CD8-positive, alpha-beta memory T cell (primary cell): Measurements from ENCODE around the gene GRK6. TPM values are rescaled to one million over a fixed set of nuclear protein-coding genes. Genes with fewer than 3 reads are reported as not detected.

Experiments used
- CTCF ChIA-PET: fragments of 350-600 bp; sonication (Branson Sonifier 250); formaldehyde crosslinking; loops from one replicate; lab custom pipeline; 2021; ENCODE audit warnings: antibody characterized with exemption; lab: Charles Lee
- POLR2A ChIA-PET: fragments of 350-600 bp; sonication (Branson Sonifier 250); formaldehyde crosslinking; loops from one replicate; lab custom pipeline; 2021; ENCODE audit warnings: antibody characterized with exemption; lab: Charles Lee
- DNase-seq, 5 donors: peaks; one replicate each; pipeline versions ENCODE4 v3.0.0 to v3.0.0-alpha.2; 2020 to 2022; ENCODE audit warnings: mixed read lengths in 1 of 5
- H3K27ac ChIP-seq: one replicate; pipeline ENCODE4 v1.7.0; 2013; ENCODE audit warnings: low read depth, mild to moderate bottlenecking, low read length, moderate library complexity
- H3K27me3 ChIP-seq: 2 replicates; pipeline ENCODE4 v1.7.0; 2013; ENCODE audit warnings: low read length, mild to moderate bottlenecking; ENCODE audit not compliant: insufficient read depth, poor library complexity, severe bottlenecking
- H3K36me3 ChIP-seq: 2 replicates; pipeline ENCODE4 v1.7.0; 2013; ENCODE audit warnings: mild to moderate bottlenecking, low read length, moderate library complexity; ENCODE audit not compliant: insufficient read depth
- H3K4me1 ChIP-seq: 2 replicates; pipeline ENCODE4 v1.7.0; 2013; ENCODE audit warnings: mild to moderate bottlenecking, low read length, moderate library complexity; ENCODE audit not compliant: insufficient read depth
- H3K4me3 ChIP-seq: 2 replicates; pipeline ENCODE4 v1.7.0; 2013; ENCODE audit warnings: mild to moderate bottlenecking, low read length
- H3K9me3 ChIP-seq: 2 replicates; pipeline ENCODE4 v1.7.0; 2013; ENCODE audit warnings: mild to moderate bottlenecking, low read length
- H3K27ac Mint-ChIP-seq, 8 donors: one replicate each; pipeline ENCODE4 v1.8.0; 2020 to 2021; ENCODE audit warnings: mixed read lengths in 8 of 8, mild to moderate bottlenecking in 6 of 8, inconsistent platforms in 3 of 8, moderate library complexity in 3 of 8
- H3K27me3 Mint-ChIP-seq, 2 donors: one replicate each; pipeline ENCODE4 v1.8.0; 2020 to 2021; ENCODE audit warnings: mixed read lengths in 2 of 2, mild to moderate bottlenecking in 1 of 2, moderate library complexity in 1 of 2
- H3K36me3 Mint-ChIP-seq, 3 donors: one replicate each; pipeline ENCODE4 v1.8.0; 2020 to 2021; ENCODE audit warnings: mixed read lengths in 3 of 3, inconsistent platforms in 1 of 3, mild to moderate bottlenecking in 1 of 3
- H3K4me1 Mint-ChIP-seq, 3 donors: one replicate each; pipeline ENCODE4 v1.8.0; 2020 to 2021; ENCODE audit warnings: mixed read lengths in 3 of 3, inconsistent platforms in 1 of 3, mild to moderate bottlenecking in 1 of 3
- H3K4me3 Mint-ChIP-seq, 7 donors: one replicate each; pipeline ENCODE4 v1.8.0; 2020 to 2021; ENCODE audit warnings: mixed read lengths in 7 of 7, mild to moderate bottlenecking in 6 of 7, moderate library complexity in 4 of 7, inconsistent platforms in 2 of 7
- H3K9me3 Mint-ChIP-seq, 5 donors: one replicate each; pipeline ENCODE4 v1.8.0; 2020 to 2022; ENCODE audit warnings: mixed read lengths in 5 of 5, mild to moderate bottlenecking in 3 of 5, moderate library complexity in 2 of 5, inconsistent platforms in 1 of 5
- polyA plus RNA-seq: library from polyadenylated mRNA; unstranded; fragments of 300-500 nt; fragmentation: Illumina TruSeq; gene quantifications from one replicate; pipeline ENCODE4 v1.2.3, GENCODE V29; 2021
- total RNA-seq, 2 experiments: library from RNA; stranded (reverse); gene quantifications; one replicate each; pipeline ENCODE4 v1.2.3, GENCODE V29; 2021

The GRK6 gene
- total and polyA plus RNA-seq, 3 experiments from 2014 or later, result 180 to 201 (median 185) TPM

DNA sequence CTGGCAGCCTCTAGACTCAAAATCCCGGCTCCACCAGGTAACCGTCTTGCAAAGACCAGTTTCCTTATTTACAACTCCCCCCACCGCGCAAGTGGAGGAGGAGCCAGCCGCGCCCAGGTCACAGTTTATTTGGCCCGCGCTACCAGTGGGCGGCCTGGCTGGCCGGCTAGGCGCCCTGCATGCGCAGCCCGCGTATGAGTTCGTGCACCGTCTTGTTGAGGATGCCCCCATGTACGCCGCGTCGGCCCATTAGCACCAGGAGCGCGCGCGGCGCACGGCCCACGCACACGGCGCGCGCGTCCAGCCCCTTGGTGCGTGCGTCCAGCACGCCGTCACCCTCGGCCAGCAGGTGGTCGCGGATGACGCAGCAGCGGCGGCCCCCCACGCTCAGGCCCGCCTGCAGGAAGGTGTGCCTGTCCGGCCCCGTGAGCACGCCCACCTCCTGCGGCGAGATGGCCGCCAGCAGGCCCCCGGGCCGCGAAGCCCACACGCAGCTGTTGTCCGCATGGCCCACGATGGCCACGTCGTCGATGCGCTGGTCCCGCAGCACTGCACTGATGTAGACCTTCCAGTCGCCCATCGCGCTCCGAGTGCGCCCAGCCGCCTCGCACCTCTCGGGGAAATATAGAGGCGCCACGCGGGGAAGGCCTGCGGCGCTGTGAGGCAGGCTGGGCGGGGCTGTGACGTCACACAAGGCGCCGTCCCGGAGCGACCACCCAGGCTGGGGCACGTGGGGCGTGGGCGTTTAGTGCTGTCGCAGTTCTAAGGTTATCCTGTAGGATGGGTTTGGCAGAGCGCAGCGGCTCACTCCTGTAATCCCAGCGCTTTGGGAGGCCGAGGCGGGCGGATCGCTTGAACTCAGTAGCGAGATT, 26.2 kb upstream of the GRK6 start, which contains the start of gene PFN3:
TSS of gene PFN3 (minus strand) at position 665 of the 872 bp plus-strand sequence. CDS start at position 580, 85 bp downstream.
- H3K27ac Mint-ChIP-seq, result peak within 1 kb of the TSS in 1 of 8 donors; percentile 92
- H3K27me3 Mint-ChIP-seq, result peaks cover 0 to 11% of the 10 kb centered on the region in 2 donors
- Histone ChIP-seq H3K4me3 (no peak within 1 kb of the TSS), H3K27ac (no peak within 1 kb of the TSS), H3K36me3 (no peaks in the 10 kb centered on the region), H3K4me1 (peaks cover 27% of the 10 kb centered on the region), H3K27me3 (no peaks in the 10 kb centered on the region), H3K9me3 (no peaks in the 10 kb centered on the region)
- H3K4me1 Mint-ChIP-seq, result peaks cover 21 to 27% (median 25%) of the 10 kb centered on the region in 3 donors
- no peak within 1 kb of the TSS for H3K4me3 Mint-ChIP-seq
- DNase-seq, result no peak
- POLR2A ChIA-PET, result no interaction called here
- H3K9me3 Mint-ChIP-seq, result no peaks in the 10 kb centered on the region
- H3K36me3 Mint-ChIP-seq, result no peaks in the 10 kb centered on the region
- CTCF ChIA-PET, result interaction anchor here (4.7 to 12.4 kb wide), 6 partner anchors 11 to 83 kb away, joined by 37 to 307 read pairs (median 264); partner anchors contain the start of genes GRK6, LMAN2, PRR7 and SLC34A1

DNA sequence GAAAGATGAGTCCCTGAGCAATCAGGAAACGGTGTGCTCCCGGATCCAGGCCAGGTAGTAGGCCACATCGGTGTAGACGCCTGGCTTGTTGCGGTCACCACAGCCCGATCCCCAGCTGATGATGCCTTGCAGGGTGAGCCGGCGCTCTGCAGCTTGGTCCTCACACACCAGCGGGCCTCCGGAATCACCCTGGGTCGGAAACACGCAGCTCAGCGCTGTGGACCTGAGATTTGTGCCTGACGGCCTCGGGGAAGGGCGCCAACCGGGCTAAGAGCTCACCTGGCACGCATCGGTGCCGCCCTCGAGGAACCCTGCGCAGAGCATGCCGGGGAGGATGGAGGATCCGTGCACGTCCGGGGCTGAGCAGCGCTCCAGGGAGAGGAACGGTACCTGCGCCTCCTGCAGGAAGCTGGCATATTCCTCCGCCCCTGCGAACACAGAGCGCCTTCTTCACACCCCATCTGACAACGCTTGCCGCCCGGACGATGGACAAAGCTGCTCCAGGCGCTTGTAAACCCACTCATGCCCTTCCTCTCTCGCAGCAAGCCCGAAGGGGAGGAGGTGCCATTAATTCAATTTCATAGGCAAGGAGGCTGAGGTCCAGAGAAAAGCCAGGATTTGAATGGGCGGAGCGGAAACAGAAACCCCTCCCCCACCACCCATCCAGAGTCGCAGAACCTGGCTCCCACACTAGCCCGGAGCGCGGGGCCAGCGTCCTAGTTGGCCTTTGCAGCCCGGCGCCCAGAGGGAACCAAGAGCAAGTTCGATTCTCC, 24.0 kb upstream of the GRK6 start:
- H3K27ac Mint-ChIP-seq, result peak overlapping the region in 6 of 8 donors; percentile 57 to 94 (median 82)
- no peaks in the 10 kb centered on the region for H3K36me3 Mint-ChIP-seq
- H3K9me3 Mint-ChIP-seq, result no peaks in the 10 kb centered on the region
- Histone ChIP-seq H3K9me3 (no peaks in the 10 kb centered on the region), H3K4me3 (peak overlapping the region; percentile 69), H3K27me3 (no peaks in the 10 kb centered on the region), H3K36me3 (no peaks in the 10 kb centered on the region), H3K27ac (no peak overlapping the region), H3K4me1 (peaks cover 35% of the 10 kb centered on the region)
- H3K4me1 Mint-ChIP-seq, result peaks cover 26 to 42% (median 30%) of the 10 kb centered on the region in 3 donors
- POLR2A ChIA-PET, result interaction anchor here (0.5 to 5.6 kb wide), 12 partner anchors 12 to 99 kb away, joined by 3 to 112 read pairs (median 5); partner anchors contain the start of genes GRK6, PRELID1, PRR7 and RAB24
- peaks cover 0 to 10% of the 10 kb centered on the region in 2 donors for H3K27me3 Mint-ChIP-seq
- peak overlapping the region; percentile 78 to 91 (median 84) for H3K4me3 Mint-ChIP-seq
- peak; percentile 29 to 78 (median 47) for DNase-seq
- CTCF ChIA-PET, result interaction anchor here (0.7 to 12.4 kb wide), 30 partner anchors 9 to 289 kb away, joined by 3 to 307 read pairs (median 14); partner anchors contain the start of genes GRK6, LMAN2, MXD3 and PDLIM7

DNA sequence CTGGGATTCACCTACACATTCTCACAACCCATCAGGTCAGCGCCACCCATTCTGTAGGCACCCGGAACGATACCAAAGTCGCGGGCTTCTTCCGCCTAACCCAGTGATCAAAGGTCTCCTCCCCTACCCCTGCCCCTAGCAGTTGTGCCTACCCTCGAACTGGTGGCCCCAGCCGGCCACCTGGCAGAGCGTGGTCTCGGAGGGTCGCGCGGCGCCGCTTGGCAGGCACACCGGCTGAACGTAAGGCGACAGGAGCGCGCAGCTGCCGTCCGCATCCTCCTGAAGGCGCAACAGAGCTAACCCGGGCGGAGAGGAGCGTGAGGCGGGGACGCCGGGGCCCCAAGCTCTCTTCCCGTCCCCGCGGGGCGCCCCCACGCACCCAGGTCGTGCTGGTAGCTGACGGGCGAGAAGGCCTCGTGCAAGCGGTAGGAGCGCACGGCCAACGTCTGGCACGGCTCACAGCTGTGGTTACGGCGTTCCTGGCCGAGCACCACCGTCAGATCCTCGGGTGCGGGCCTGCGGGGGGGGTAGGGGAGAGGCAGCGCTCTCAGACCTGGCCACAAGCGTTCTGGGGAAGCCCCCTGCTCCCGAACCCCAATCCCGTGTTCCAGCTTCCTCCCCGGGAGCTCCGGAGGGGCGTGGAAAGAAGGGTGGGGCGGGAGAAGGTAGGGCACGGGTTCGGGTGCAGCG, 23.2 kb upstream of the GRK6 start:
- Histone ChIP-seq H3K4me3 (peak overlapping the region; percentile 69), H3K27ac (peak overlapping the region; percentile 57)

DNA sequence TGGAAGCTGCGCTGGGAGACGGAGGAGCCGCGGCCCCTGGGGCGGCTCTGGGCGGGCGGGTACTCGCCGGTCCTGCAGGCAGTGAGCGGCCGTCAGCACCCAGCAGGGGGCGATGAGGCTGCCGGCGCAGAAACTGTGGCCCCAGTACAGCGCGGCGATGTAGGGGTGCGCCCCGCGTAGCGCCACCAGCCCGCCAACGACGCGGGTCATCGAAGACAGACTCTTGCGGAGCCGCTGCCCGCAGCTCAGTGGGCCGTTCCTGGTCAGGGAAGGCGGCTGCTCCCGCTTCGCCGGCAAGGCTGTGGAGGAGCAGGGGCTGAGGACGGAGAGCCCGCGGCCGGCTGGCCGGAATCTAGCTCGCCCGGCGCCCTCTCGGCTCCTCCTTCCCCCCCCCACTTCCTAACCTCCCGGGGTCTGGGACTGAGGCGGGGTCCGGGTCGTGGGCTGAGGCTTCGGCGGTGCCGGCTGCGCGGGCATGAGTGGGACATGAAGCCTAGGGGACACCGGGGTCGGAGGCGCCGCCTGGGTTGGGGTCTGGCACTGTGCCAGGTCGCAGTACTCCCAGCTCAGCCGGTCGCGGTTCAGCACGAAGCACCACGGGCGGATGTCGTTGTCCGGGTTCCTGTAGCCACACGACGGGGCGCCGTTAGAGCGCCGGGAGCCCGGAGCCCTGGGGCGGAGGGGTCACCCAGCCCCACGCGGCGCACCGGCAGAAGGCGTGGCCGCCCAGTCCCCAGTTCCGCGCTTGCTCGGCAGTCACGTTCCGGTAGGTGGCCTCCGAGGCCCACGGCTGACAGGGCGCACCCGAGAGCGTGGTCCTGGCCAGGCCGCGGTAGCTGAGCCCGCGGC, 22.5 kb upstream of the GRK6 start:
- H3K4me1 Mint-ChIP-seq, result peaks cover 26 to 42% (median 30%) of the 10 kb centered on the region in 3 donors
- Histone ChIP-seq H3K4me3 (peak overlapping the region; percentile 69), H3K27ac (peak overlapping the region; percentile 57), H3K27me3 (no peaks in the 10 kb centered on the region), H3K4me1 (peaks cover 35% of the 10 kb centered on the region), H3K36me3 (no peaks in the 10 kb centered on the region), H3K9me3 (no peaks in the 10 kb centered on the region)
- no peaks in the 10 kb centered on the region for H3K9me3 Mint-ChIP-seq
- no peaks in the 10 kb centered on the region for H3K36me3 Mint-ChIP-seq
- H3K27ac Mint-ChIP-seq, result peak overlapping the region in 7 of 8 donors; percentile 26 to 94 (median 83)
- POLR2A ChIA-PET, result interaction anchor here (0.6 to 5.6 kb wide), 14 partner anchors 9 to 100 kb away, joined by 3 to 112 read pairs (median 4); partner anchors contain the start of genes GRK6, PDLIM7, PRELID1 and PRR7
- peaks cover 0 to 11% of the 10 kb centered on the region in 2 donors for H3K27me3 Mint-ChIP-seq
- DNase-seq, result peak; percentile 75 to 91 (median 82)
- CTCF ChIA-PET, result interaction anchor here (0.6 to 12.4 kb wide), 37 partner anchors 7 to 268 kb away, joined by 3 to 307 read pairs (median 7); partner anchors contain the start of genes DBN1, GRK6, LMAN2 and MXD3
- peak overlapping the region; percentile 78 to 91 (median 84) for H3K4me3 Mint-ChIP-seq

More for the DNA sequence above, 23.2 kb upstream of the GRK6 start:
- Histone ChIP-seq H3K27me3 (no peaks in the 10 kb centered on the region), H3K9me3 (no peaks in the 10 kb centered on the region), H3K36me3 (no peaks in the 10 kb centered on the region), H3K4me1 (peaks cover 35% of the 10 kb centered on the region)
- peak overlapping the region; percentile 78 to 91 (median 84) for H3K4me3 Mint-ChIP-seq
- peaks cover 26 to 42% (median 30%) of the 10 kb centered on the region in 3 donors for H3K4me1 Mint-ChIP-seq
- H3K9me3 Mint-ChIP-seq, result no peaks in the 10 kb centered on the region
- no peaks in the 10 kb centered on the region for H3K36me3 Mint-ChIP-seq
- ChIA-PET CTCF (interaction anchor here (0.7 to 12.4 kb wide), 35 partner anchors 8 to 285 kb away, joined by 3 to 307 read pairs (median 8); partner anchors contain the start of genes DBN1, GRK6, LMAN2 and MXD3), POLR2A (interaction anchor here (0.6 to 5.6 kb wide), 15 partner anchors 11 to 100 kb away, joined by 3 to 112 read pairs (median 3); partner anchors contain the start of genes GRK6, PRELID1, PRR7 and RAB24)
- DNase-seq, result peak; percentile 57 to 79 (median 64)
- H3K27me3 Mint-ChIP-seq, result peaks cover 0 to 11% of the 10 kb centered on the region in 2 donors
- peak overlapping the region in 7 of 8 donors; percentile 35 to 94 (median 80) for H3K27ac Mint-ChIP-seq

DNA sequence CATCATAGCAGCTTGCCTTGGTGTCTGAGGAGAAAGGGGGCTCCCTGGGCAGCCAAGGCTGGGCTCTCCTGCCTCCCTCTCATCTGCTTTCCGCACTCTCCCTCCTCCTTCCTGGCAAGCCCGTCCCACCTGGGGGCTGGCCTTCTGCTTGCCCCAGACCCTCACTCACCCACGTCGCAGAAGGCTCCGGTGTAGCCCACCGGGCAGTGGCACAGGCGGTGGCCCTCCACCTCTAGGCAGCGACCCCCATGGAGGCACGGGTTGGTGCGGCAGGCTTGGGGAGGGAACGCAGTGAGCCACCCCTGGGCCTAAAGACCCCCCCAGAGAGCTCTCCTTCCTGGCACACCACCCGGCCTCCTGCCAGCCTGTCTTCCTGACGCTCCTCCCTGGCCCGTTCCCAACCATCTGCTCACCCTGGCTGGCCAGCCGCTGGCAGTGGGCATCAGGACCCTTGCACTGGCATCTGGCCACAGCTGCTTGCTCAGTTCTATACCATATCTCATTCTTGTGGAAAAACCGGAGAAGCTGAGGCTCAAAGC, 21.8 kb upstream of the GRK6 start:
- Histone ChIP-seq H3K4me3 (peak overlapping the region; percentile 23), H3K27me3 (no peaks in the 10 kb centered on the region), H3K36me3 (no peaks in the 10 kb centered on the region), H3K4me1 (peaks cover 35% of the 10 kb centered on the region), H3K27ac (peak overlapping the region; percentile 57), H3K9me3 (no peaks in the 10 kb centered on the region)
- H3K4me3 Mint-ChIP-seq, result peak overlapping the region; percentile 46 to 91 (median 57)
- peaks cover 0 to 11% of the 10 kb centered on the region in 2 donors for H3K27me3 Mint-ChIP-seq
- CTCF ChIA-PET, result interaction anchor here (0.6 to 12.4 kb wide), 28 partner anchors 11 to 268 kb away, joined by 3 to 307 read pairs (median 16); partner anchors contain the start of genes DBN1, GRK6, LMAN2 and PDLIM7
- H3K27ac Mint-ChIP-seq, result peak overlapping the region in 6 of 8 donors; percentile 32 to 94 (median 62)
- no peaks in the 10 kb centered on the region for H3K9me3 Mint-ChIP-seq
- no peaks in the 10 kb centered on the region for H3K36me3 Mint-ChIP-seq
- H3K4me1 Mint-ChIP-seq, result peaks cover 26 to 46% (median 30%) of the 10 kb centered on the region in 3 donors
- POLR2A ChIA-PET, result interaction anchor here (0.8 to 5.6 kb wide), 11 partner anchors 8 to 93 kb away, joined by 3 to 112 read pairs (median 5); partner anchors contain the start of genes GRK6, PDLIM7 and PRR7
- DNase-seq, result no peak

DNA sequence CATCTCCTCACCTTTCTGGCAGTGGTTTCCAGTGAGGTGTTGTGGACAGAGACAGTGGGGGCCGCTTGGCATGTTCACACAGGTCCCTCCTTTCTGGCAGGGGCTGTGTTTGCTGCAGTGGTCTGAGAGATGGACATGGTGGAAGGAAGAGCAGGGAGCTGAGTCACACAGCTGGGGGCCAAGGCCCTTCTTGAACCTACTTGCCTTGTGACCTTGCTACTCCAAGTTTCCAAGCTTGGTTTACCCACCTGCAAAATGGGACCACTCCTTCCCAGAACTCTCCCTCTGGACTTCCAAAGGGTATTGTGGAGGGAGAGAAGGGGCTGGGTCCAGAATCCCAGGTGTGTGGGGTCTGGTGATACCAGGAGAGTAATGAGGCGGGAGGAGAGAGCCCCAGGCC, 21.2 kb upstream of the GRK6 start:
- Mint-ChIP-seq H3K36me3 (no peaks in the 10 kb centered on the region), H3K9me3 (no peaks in the 10 kb centered on the region), H3K27me3 (peaks cover 0 to 9% of the 10 kb centered on the region in 2 donors), H3K4me3 (peak overlapping the region in 3 of 7 donors; percentile 39 to 64 (median 46)), H3K4me1 (peaks cover 27 to 46% (median 30%) of the 10 kb centered on the region in 3 donors), H3K27ac (peak overlapping the region in 2 of 8 donors; percentile 75 to 94)
- Histone ChIP-seq H3K27ac (no peak overlapping the region), H3K4me1 (peaks cover 35% of the 10 kb centered on the region), H3K36me3 (no peaks in the 10 kb centered on the region), H3K4me3 (no peak overlapping the region), H3K27me3 (no peaks in the 10 kb centered on the region), H3K9me3 (no peaks in the 10 kb centered on the region)
- no peak for DNase-seq
- ChIA-PET POLR2A (interaction anchor here (1.4 to 5.6 kb wide), 5 partner anchors 15 to 49 kb away, joined by 4 to 112 read pairs (median 54); partner anchors contain the start of genes GRK6 and PRR7), CTCF (interaction anchor here (1.0 to 12.4 kb wide), 17 partner anchors 10 to 96 kb away, joined by 3 to 307 read pairs (median 55); partner anchors contain the start of genes GRK6, LMAN2, PDLIM7 and PRR7)
